AG10803 (cell line): Measurements from ENCODE around the gene TANC1.

ENCODE experiments used
- DNase-seq: peaks from one replicate; pipeline ENCODE4 v3.0.0; 2010; ENCODE audit warnings: low read depth
- H3K4me3 ChIP-seq: 2 replicates; pipeline ENCODE4 v1.5.1; 2011; ENCODE audit warnings: mild to moderate bottlenecking, low read length, control low read depth
- TF ChIP-seq, protein P1 (sequence below): conservative IDR thresholded peaks from 2 replicates; pipeline ENCODE4 v1.5.1; 2011; ENCODE audit warnings: mild to moderate bottlenecking, low read length, control low read depth, inconsistent platforms

Gene TANC1

DNA sequence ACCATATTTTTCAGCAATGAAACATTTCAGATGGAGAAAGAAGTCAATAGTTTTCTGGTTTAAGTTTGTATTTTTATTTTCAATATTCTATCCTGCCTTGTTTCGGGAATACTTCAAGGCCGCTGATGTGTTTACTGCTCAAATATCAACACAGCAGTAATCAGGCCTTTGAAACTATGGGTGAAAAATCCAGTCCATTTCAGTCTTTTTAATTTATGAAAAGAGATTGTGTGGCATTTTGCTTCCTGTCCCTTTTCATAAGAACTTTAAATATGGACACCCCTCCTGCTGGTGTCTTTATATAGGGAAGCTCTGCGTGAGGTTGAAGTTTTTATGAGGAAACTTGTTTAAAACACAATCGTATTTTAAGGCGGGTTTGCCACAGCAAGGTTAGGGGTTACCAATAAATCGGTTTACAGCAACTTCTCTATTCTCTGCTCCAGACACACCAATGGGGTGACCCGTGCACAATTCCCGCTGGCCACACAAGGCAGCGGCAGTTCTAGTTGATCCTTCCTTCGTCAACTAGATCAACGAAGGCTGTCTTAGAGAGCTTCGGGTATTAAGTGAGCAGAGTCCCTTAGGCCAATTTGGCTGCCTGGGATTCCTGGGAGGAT, 1.2 kb upstream of the TANC1 start:
- H3K4me3 ChIP-seq: peak overlapping the region; percentile 70
- no peak for DNase-seq
- TF ChIP-seq, protein P1, sequence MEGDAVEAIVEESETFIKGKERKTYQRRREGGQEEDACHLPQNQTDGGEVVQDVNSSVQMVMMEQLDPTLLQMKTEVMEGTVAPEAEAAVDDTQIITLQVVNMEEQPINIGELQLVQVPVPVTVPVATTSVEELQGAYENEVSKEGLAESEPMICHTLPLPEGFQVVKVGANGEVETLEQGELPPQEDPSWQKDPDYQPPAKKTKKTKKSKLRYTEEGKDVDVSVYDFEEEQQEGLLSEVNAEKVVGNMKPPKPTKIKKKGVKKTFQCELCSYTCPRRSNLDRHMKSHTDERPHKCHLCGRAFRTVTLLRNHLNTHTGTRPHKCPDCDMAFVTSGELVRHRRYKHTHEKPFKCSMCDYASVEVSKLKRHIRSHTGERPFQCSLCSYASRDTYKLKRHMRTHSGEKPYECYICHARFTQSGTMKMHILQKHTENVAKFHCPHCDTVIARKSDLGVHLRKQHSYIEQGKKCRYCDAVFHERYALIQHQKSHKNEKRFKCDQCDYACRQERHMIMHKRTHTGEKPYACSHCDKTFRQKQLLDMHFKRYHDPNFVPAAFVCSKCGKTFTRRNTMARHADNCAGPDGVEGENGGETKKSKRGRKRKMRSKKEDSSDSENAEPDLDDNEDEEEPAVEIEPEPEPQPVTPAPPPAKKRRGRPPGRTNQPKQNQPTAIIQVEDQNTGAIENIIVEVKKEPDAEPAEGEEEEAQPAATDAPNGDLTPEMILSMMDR: no peak

- TF ChIP-seq, protein P1: no peak
- peak overlapping the region; percentile 70 for H3K4me3 ChIP-seq
- peak; percentile 81 for DNase-seq
These were observed 577 bp upstream of the TANC1 start for GRCh38 chr2:158967731-158968395.

GRCh38 chr2:158969162-158969714, 798 bp downstream of the TANC1 start:
- H3K4me3 ChIP-seq: peak overlapping the region; percentile 85
- TF ChIP-seq, protein P1: no peak
- DNase-seq: no peak

- no peak for DNase-seq
- peak overlapping the region; percentile 85 for H3K4me3 ChIP-seq
- TF ChIP-seq, protein P1: no peak
These were observed 1.3 kb downstream of the TANC1 start for GRCh38 chr2:158969715-158970240.

- peak; percentile 46 for DNase-seq
- TF ChIP-seq, protein P1: no peak
These were observed 1.9 kb downstream of the TANC1 start for GRCh38 chr2:158970241-158970751.

DNA sequence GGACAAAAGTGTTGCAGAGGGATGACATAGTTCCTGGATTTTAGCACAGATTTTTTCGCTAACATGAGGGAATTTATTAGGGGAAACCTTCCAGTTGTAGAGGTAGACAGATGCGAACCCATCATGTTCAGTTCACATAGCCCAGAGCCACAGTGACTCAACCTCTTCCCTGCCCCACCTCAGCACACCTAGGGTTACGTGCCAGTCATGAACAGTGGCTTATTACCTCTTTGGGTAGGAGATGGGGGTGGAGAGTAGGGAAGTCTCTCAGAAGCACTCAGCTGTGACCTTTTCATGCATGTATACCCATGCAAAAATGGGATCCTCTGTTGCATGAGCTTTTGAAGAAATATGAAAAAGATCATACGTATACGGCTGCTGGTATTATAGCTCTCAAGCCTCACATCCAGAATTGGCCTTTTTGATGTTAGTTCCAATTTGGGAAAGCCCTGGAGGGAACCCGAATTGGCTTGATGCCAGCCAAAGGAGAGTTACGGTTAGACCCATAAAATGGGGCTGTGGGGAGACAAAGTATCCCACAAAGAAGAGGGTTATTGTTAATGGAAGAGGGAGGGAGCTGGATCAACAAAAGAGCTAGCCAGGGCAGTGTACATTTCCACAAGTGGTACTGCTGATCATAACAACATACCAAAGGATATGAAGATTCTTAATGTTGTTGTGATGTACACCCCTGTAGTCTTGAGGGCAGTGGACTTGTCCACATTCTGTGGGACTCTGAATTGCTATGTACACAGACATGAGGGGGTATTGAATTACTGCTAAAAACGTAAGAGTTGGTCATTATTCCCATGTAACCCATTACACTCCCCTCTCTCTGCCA, 4.9 kb downstream of the TANC1 start:
- no peak overlapping the region for H3K4me3 ChIP-seq
- no peak for DNase-seq
- TF ChIP-seq, protein P1: no peak

More at GRCh38 chr2:158970241-158970751, 1.9 kb downstream of the TANC1 start:
- peak overlapping the region; percentile 85 for H3K4me3 ChIP-seq
